WTC11 (cell line): ENCODE data around the gene NETO1. TPM values are rescaled to one million over a fixed set of nuclear protein-coding genes. Genes with fewer than 3 reads are reported as not detected.

ENCODE experiments used
- ATAC-seq: fragments of 200-7000 bp; cut with Tn5 transposase; 2 replicates; pipeline ENCODE4 v1.10.0; 2021; ENCODE audit warnings: mild to moderate bottlenecking, moderate library complexity
- CTCF ChIA-PET: fragments of 300-600 bp; sonication (Branson Sonifier 250); formaldehyde crosslinking; loops from one replicate; lab custom pipeline; 2021; ENCODE audit warnings: antibody characterized with exemption; lab: Charles Lee
- POLR2A ChIA-PET: fragments of 350-600 bp; sonication (Branson Sonifier 250); formaldehyde crosslinking; loops from one replicate; lab custom pipeline; 2021; ENCODE audit warnings: antibody characterized with exemption; lab: Charles Lee
- DNase-seq: peaks from one replicate; pipeline ENCODE4 v3.0.0; 2021; ENCODE audit warnings: low spot score
- H3K27ac Mint-ChIP-seq: 2 replicates; pipeline ENCODE4 v1.8.0; 2021; ENCODE audit warnings: mixed read lengths
- H3K27me3 Mint-ChIP-seq: 2 replicates; pipeline ENCODE4 v1.8.0; 2021; ENCODE audit warnings: low read depth, mild to moderate bottlenecking, moderate library complexity, mixed read lengths
- H3K36me3 Mint-ChIP-seq: 2 replicates; pipeline ENCODE4 v1.8.0; 2021; ENCODE audit warnings: mixed read lengths
- H3K4me1 Mint-ChIP-seq: 2 replicates; pipeline ENCODE4 v1.8.0; 2022; ENCODE audit warnings: mixed read lengths
- H3K4me3 Mint-ChIP-seq: 2 replicates; pipeline ENCODE4 v1.8.0; 2021; ENCODE audit warnings: mild to moderate bottlenecking, moderate library complexity, mixed read lengths
- H3K9me3 Mint-ChIP-seq: 2 replicates; pipeline ENCODE4 v1.8.0; 2021; ENCODE audit warnings: mixed read lengths
- E2F4 ChIP-seq: sonication (generic); formaldehyde crosslinking; IDR thresholded peaks from 2 replicates; pipeline ENCODE4 v1.8.1; 2022; ENCODE audit warnings: low read depth, mild to moderate bottlenecking, moderate library complexity, missing genetic modification reagents, borderline replicate concordance
- ERG ChIP-seq: fragments of 250-450 bp; sonication (Bioruptor Pico); IDR thresholded peaks from 2 replicates; pipeline ENCODE4 v1.8.0; 2021; ENCODE audit warnings: mild to moderate bottlenecking
- FOXP1 ChIP-seq: sonication (generic); formaldehyde crosslinking; IDR thresholded peaks from 2 replicates; pipeline ENCODE4 v1.8.0; 2022; ENCODE audit warnings: missing genetic modification reagents, mild to moderate bottlenecking, moderate library complexity, borderline replicate concordance
- GRHL2 ChIP-seq: fragments of 250-450 bp; sonication (Bioruptor Pico); IDR thresholded peaks from 2 replicates; pipeline ENCODE4 v1.8.0; 2022; ENCODE audit warnings: mild to moderate bottlenecking, moderate library complexity; ENCODE audit not compliant: insufficient replicate concordance, severe bottlenecking
- IRF1 ChIP-seq: sonication (generic); formaldehyde crosslinking; IDR thresholded peaks from 2 replicates; pipeline ENCODE4 v1.8.0; 2023; ENCODE audit warnings: missing genetic modification reagents
- MXD4 ChIP-seq: fragments of 250-450 bp; sonication (Bioruptor Pico); IDR thresholded peaks from 2 replicates; pipeline ENCODE4 v1.8.0; 2021; ENCODE audit warnings: mild to moderate bottlenecking, moderate library complexity, borderline replicate concordance
- NFE2L1 ChIP-seq: sonication (generic); formaldehyde crosslinking; IDR thresholded peaks from 2 replicates; pipeline ENCODE4 v1.8.1; 2023; ENCODE audit warnings: missing genetic modification reagents
- NR1H2 ChIP-seq: sonication (generic); formaldehyde crosslinking; IDR thresholded peaks from 2 replicates; pipeline ENCODE4 v1.9.0; 2021; ENCODE audit warnings: mild to moderate bottlenecking, moderate library complexity, missing genetic modification reagents
- NR3C1 ChIP-seq: sonication (generic); formaldehyde crosslinking; conservative IDR thresholded peaks from 2 replicates; pipeline ENCODE4 v1.8.1; 2023; ENCODE audit warnings: low read depth, mild to moderate bottlenecking, missing genetic modification reagents
- PRDM15 ChIP-seq: sonication (generic); formaldehyde crosslinking; IDR thresholded peaks from 2 replicates; pipeline ENCODE4 v1.8.0; 2022; ENCODE audit warnings: missing genetic modification reagents
- SMAD3 ChIP-seq: sonication (generic); formaldehyde crosslinking; IDR thresholded peaks from 2 replicates; pipeline ENCODE4 v1.8.0; 2022; ENCODE audit warnings: missing genetic modification reagents, mild to moderate bottlenecking, borderline replicate concordance
- TEAD1 ChIP-seq: sonication (generic); formaldehyde crosslinking; IDR thresholded peaks from 2 replicates; pipeline ENCODE4 v1.8.0; 2022; ENCODE audit warnings: mild to moderate bottlenecking, missing genetic modification reagents
- ZBTB21 ChIP-seq: sonication (generic); formaldehyde crosslinking; IDR thresholded peaks from 2 replicates; pipeline ENCODE4 v1.8.1; 2023; ENCODE audit warnings: mild to moderate bottlenecking, missing genetic modification reagents, borderline replicate concordance
- ZMAT4 ChIP-seq: fragments of 250-450 bp; sonication (Bioruptor Pico); IDR thresholded peaks from 2 replicates; pipeline ENCODE4 v1.9.0; 2021; ENCODE audit warnings: mild to moderate bottlenecking
- ZNF219 ChIP-seq: sonication (generic); formaldehyde crosslinking; IDR thresholded peaks from 2 replicates; pipeline ENCODE4 v1.8.0; 2023; ENCODE audit warnings: missing genetic modification reagents, mild to moderate bottlenecking, borderline replicate concordance
- ZNF263 ChIP-seq: sonication (generic); formaldehyde crosslinking; IDR thresholded peaks from 2 replicates; pipeline ENCODE4 v1.8.1; 2022; ENCODE audit warnings: low read depth, mild to moderate bottlenecking, moderate library complexity, missing genetic modification reagents
- ZNF423 ChIP-seq: fragments of 250-450 bp; sonication (Bioruptor Pico); IDR thresholded peaks from 2 replicates; pipeline ENCODE4 v2.1.2; 2022; ENCODE audit warnings: mild to moderate bottlenecking, moderate library complexity
- ZNF512 ChIP-seq: sonication (generic); formaldehyde crosslinking; IDR thresholded peaks from 2 replicates; pipeline ENCODE4 v1.8.1; 2022; ENCODE audit warnings: missing genetic modification reagents, borderline replicate concordance
- total RNA-seq: library from RNA; stranded (reverse); gene quantifications from 3 replicates; pipeline ENCODE4 v1.2.3, GENCODE V29; 2021

The NETO1 gene
- total RNA-seq, 1 experiment from 2014 or later = 33.1 TPM

GRCh38 chr18:72878561-72878960, 10.8 kb upstream of the NETO1 start (continued):
- no peak for TF ChIP-seq PRDM15 (CRISPR knock-in tag)
- TF ChIP-seq GRHL2 = no peak
- TF ChIP-seq ERG (CRISPR knock-in tag) = no peak
- TF ChIP-seq NR3C1 (CRISPR knock-in tag) = no peak
- TF ChIP-seq TEAD1 (CRISPR knock-in tag) = no peak
- no peak for TF ChIP-seq IRF1
- no peak for TF ChIP-seq ZNF423 (CRISPR knock-in tag)
- TF ChIP-seq ZBTB21 (CRISPR knock-in tag) = no peak
- no peak for TF ChIP-seq ZNF512 (CRISPR knock-in tag)
- TF ChIP-seq NR1H2 (CRISPR knock-in tag) = no peak

- Mint-ChIP-seq H3K27ac (no peak overlapping the region), H3K36me3 (no peaks in the 10 kb centered on the region), H3K4me1 (peaks cover 9% of the 10 kb centered on the region), H3K9me3 (peaks cover 9% of the 10 kb centered on the region; the same call in 1 of the 2 replicates), H3K4me3 (no peak overlapping the region), H3K27me3 (no peaks in the 10 kb centered on the region)
- CTCF ChIA-PET = no interaction called here
- DNase-seq (no peak), ATAC-seq (peak; percentile 81)
- no peak for TF ChIP-seq ZNF512 (CRISPR knock-in tag)
- peak; percentile 68; the same call in 1 of the 2 replicates for TF ChIP-seq ZNF423 (CRISPR knock-in tag)
- no peak for TF ChIP-seq MXD4 (CRISPR knock-in tag)
- no peak for TF ChIP-seq ZNF263
- no peak for TF ChIP-seq FOXP1 (CRISPR knock-in tag)
- POLR2A ChIA-PET = no interaction called here
These were observed 10.4 kb upstream of the NETO1 start for GRCh38 chr18:72878143-72878542.

GRCh38 chr18:72871091-72871490, 3.3 kb upstream of the NETO1 start:
- no peak for ATAC-seq
- ChIA-PET CTCF (no interaction called here), POLR2A (no interaction called here)
- DNase-seq = no peak
- H3K4me1 Mint-ChIP-seq = peaks cover 22% of the 10 kb centered on the region
- no peak overlapping the region for H3K27ac Mint-ChIP-seq
- H3K9me3 Mint-ChIP-seq = no peaks in the 10 kb centered on the region
- peaks cover 35% of the 10 kb centered on the region for H3K27me3 Mint-ChIP-seq
- H3K4me3 Mint-ChIP-seq = no peak overlapping the region
- H3K36me3 Mint-ChIP-seq = no peaks in the 10 kb centered on the region
- TF ChIP-seq E2F4 (CRISPR knock-in tag) (no peak), ZNF219 (no peak), PRDM15 (CRISPR knock-in tag) (no peak), ZMAT4 (no peak), SMAD3 (CRISPR knock-in tag) (no peak), NFE2L1 (CRISPR knock-in tag) (no peak)
